ENCODE results near the gene HMMR. TPM values are rescaled to one million over a fixed set of nuclear protein-coding genes. Genes with fewer than 3 reads are reported as not detected.

Gene HMMR
- total RNA-seq, 1 experiment from 2014 or later, result 57.6 TPM

DNA sequence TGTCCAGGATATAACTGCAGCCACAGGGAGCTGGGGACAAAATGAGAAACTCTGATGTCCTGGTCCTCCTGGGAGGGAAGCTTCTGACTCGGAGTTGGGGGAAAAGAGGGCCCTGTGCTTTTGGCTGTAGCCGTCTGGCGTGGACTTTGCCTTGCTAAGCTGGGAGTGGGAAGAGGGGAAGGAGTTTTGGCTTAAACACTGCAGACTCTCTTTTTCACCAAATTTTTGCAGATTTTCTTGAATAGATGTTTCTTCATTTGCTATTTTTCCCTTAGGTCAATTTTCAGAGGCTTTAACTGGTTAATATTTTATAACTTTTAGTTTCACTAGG, 29.3 kb downstream of the HMMR start:
- POLR2A ChIA-PET (ENCODE audit: low non-redundant PET), result no interaction called here
- CTCF ChIA-PET, result no interaction called here
- intact Hi-C loops (cut with micrococcal nuclease; ENCODE audit: unreplicated experiment), result no loop called here

DNA sequence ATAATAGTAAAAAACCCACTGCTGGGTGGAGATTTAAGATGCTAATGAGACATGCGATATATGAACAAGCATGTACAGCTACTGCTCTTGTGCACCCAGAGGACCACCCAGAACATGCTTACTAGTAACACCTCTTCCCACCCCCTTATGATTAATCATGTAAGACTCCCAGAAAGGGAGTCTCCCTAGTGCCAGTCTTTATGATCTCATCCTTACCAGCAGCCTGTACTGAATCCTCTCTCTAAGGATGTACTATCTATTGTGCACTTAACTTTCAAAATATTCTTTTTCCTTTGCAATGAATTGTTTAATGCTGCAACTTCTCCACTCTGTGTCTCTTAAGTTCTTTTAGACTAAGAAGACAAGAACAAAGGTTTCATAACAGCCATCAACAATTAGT, 35.9 kb downstream of the HMMR start:
- no peak for DNase-seq (ENCODE audit: low spot score)
- no peaks in the 10 kb centered on the region for H3K9me3 ChIP-seq (ENCODE audit: low read depth, low read length, poor library complexity, severe bottlenecking)
- POLR2A ChIA-PET (ENCODE audit: low non-redundant PET), result no interaction called here
- no peak overlapping the region for H3K27ac ChIP-seq (ENCODE audit: low read depth, low read length, poor library complexity, severe bottlenecking)
- peaks cover 13% of the 10 kb centered on the region for H3K36me3 ChIP-seq (ENCODE audit: insufficient read depth, low read length, poor library complexity, severe bottlenecking)
- H3K4me1 ChIP-seq (ENCODE audit: insufficient read depth, low read length, poor library complexity, severe bottlenecking), result no peaks in the 10 kb centered on the region
- CTCF ChIA-PET, result no interaction called here
- no peak overlapping the region for H3K4me3 ChIP-seq (ENCODE audit: low read depth, low read length, poor library complexity, severe bottlenecking)
- no peaks in the 10 kb centered on the region for H3K27me3 ChIP-seq (replicated peaks; ENCODE audit: insufficient read depth, low read depth, low read length, poor library complexity)
- intact Hi-C loops (cut with micrococcal nuclease; ENCODE audit: unreplicated experiment), result no loop called here
- TF ChIP-seq, protein P1, sequence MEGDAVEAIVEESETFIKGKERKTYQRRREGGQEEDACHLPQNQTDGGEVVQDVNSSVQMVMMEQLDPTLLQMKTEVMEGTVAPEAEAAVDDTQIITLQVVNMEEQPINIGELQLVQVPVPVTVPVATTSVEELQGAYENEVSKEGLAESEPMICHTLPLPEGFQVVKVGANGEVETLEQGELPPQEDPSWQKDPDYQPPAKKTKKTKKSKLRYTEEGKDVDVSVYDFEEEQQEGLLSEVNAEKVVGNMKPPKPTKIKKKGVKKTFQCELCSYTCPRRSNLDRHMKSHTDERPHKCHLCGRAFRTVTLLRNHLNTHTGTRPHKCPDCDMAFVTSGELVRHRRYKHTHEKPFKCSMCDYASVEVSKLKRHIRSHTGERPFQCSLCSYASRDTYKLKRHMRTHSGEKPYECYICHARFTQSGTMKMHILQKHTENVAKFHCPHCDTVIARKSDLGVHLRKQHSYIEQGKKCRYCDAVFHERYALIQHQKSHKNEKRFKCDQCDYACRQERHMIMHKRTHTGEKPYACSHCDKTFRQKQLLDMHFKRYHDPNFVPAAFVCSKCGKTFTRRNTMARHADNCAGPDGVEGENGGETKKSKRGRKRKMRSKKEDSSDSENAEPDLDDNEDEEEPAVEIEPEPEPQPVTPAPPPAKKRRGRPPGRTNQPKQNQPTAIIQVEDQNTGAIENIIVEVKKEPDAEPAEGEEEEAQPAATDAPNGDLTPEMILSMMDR (conservative IDR thresholded peaks at IDR 0.05; ENCODE audit: low read depth, low read length), result no peak
- no peak for TF ChIP-seq EZH2 (IDR thresholded peaks at IDR 0.05; ENCODE audit: borderline replicate concordance, low read depth, low read length, poor library complexity, severe bottlenecking)
- no TSS peak for BruUV-seq (replicated peaks)

More for the DNA sequence above, 29.3 kb downstream of the HMMR start:
- TF ChIP-seq, protein P1 (conservative IDR thresholded peaks at IDR 0.05; ENCODE audit: low read depth, low read length), result no peak
- TF ChIP-seq EZH2 (IDR thresholded peaks at IDR 0.05; ENCODE audit: borderline replicate concordance, low read depth, low read length, poor library complexity, severe bottlenecking), result no peak
- Histone ChIP-seq H3K27me3 (replicated peaks; ENCODE audit: insufficient read depth, low read depth, low read length, poor library complexity) (no peaks in the 10 kb centered on the region), H3K4me3 (ENCODE audit: low read depth, low read length, poor library complexity, severe bottlenecking) (no peak overlapping the region), H3K36me3 (ENCODE audit: insufficient read depth, low read length, poor library complexity, severe bottlenecking) (peaks cover 39% of the 10 kb centered on the region), H3K27ac (ENCODE audit: low read depth, low read length, poor library complexity, severe bottlenecking) (no peak overlapping the region), H3K4me1 (ENCODE audit: insufficient read depth, low read length, poor library complexity, severe bottlenecking) (no peaks in the 10 kb centered on the region), H3K9me3 (ENCODE audit: low read depth, low read length, poor library complexity, severe bottlenecking) (no peaks in the 10 kb centered on the region)
- no TSS peak for BruUV-seq (replicated peaks)
- no peak for DNase-seq (ENCODE audit: low spot score)

DNA sequence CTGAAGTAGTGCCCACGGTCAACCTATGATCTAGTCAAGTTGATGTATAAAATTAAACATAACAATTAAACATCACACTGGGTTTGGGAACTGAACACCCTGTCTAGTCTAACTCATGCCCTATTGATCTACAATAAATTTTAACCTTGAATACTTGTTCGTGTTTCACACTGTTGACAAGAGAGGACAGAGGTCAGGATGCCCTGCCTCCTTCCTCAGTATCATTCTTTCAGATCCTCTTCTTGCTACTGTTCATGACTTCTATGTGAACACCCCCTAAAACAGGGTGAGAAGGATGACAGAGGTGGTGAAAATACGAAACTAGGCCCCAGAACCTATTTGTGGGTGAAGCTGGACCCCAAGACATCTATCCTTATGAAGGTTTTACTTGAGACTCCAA, 36.9 kb downstream of the HMMR start:
- BruUV-seq (replicated peaks), result no TSS peak
- H3K27me3 ChIP-seq (replicated peaks; ENCODE audit: insufficient read depth, low read depth, low read length, poor library complexity), result no peaks in the 10 kb centered on the region
- CTCF ChIA-PET, result no interaction called here

More for the DNA sequence above, 36.9 kb downstream of the HMMR start:
- Histone ChIP-seq H3K4me1 (ENCODE audit: insufficient read depth, low read length, poor library complexity, severe bottlenecking) (no peaks in the 10 kb centered on the region), H3K4me3 (ENCODE audit: low read depth, low read length, poor library complexity, severe bottlenecking) (no peak overlapping the region), H3K36me3 (ENCODE audit: insufficient read depth, low read length, poor library complexity, severe bottlenecking) (peaks cover 6% of the 10 kb centered on the region), H3K27ac (ENCODE audit: low read depth, low read length, poor library complexity, severe bottlenecking) (no peak overlapping the region), H3K9me3 (ENCODE audit: low read depth, low read length, poor library complexity, severe bottlenecking) (no peaks in the 10 kb centered on the region)
- POLR2A ChIA-PET (ENCODE audit: low non-redundant PET), result no interaction called here
- no peak for TF ChIP-seq EZH2 (IDR thresholded peaks at IDR 0.05; ENCODE audit: borderline replicate concordance, low read depth, low read length, poor library complexity, severe bottlenecking)
- TF ChIP-seq, protein P1 (conservative IDR thresholded peaks at IDR 0.05; ENCODE audit: low read depth, low read length), result no peak
- DNase-seq (ENCODE audit: low spot score), result no peak
- intact Hi-C loops (cut with micrococcal nuclease; ENCODE audit: unreplicated experiment), result no loop called here
